Cardiac septum (tissue), 1 donor: ENCODE data around the gene CDK14. TPM values are rescaled to one million over a fixed set of nuclear protein-coding genes. Genes with fewer than 3 reads are reported as not detected.
A peak's percentile ranks its signal among the peaks of the same experiment; 100 is the strongest.
"Not testable (repeated sequence)": the region's sequence is repeated elsewhere in the genome, so short reads cannot be mapped to it uniquely, and the experiment has no call there.

Source experiments
- DNase-seq: peaks from one replicate; pipeline ENCODE4 v3.0.0-alpha.2; 2020; ENCODE audit warnings: low spot score
- intact Hi-C: fragments of 100-400 bp; cut with DNase I; formaldehyde crosslinking; loops from one replicate; pipeline ENCODE4 v1.14.0; 2022
- total RNA-seq: library from RNA; stranded (reverse); fragmentation: NEBNext Ultra II Directional; extraction: Animal tissue kit (Norgen Biotek cat#: 25700); gene quantifications from one replicate; pipeline ENCODE4 v1.2.1, GENCODE V29; 2021
- donor health status: DM: no; HTN: no; CAD: no.

Gene CDK14
- total RNA-seq, 1 donor from 2014 or later, result 25.7 TPM

DNA sequence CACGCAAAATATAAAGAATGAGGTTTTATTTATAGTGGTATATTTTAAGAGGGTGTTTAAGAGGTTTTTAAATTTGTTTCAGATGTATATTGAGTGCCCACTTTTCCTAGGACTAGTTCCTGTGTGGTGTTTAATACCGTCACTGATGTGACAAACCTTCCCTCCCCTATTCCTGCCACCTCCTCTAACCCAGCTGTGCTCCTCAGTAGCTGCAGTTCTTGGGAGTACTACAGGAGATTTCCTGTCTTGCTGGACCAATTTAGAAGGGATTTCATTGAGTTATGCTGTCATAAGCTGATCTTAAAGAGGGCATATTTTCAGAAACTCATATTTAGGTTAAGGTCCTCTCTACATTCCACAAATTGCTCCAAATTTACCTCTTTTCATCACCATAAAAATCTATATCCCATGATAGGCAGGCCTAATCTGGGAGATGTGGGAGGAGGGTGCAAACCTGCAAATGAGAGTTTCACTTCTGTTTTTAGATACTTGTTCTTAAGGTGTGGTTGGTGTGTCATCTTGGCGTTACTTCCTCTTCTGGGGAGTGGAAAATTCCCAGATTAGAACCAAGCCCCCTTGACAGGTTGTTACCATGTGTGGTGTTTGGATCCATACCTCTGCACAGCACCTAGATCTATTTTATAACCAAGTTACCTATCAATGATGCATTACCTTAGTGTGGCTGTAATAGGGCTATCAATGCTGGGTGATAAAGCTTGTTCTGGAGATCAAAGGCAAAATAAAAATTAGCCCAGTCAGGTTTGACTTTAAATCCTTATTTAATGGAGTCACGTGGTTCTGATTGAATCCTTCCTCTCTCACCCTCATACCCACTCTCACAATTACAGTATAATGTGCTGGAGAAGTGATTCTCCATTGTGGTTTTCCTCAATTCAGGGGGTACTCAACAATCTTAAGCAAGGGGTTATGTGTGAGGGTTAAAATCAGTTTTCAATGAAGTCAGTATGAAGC lies 141.1 kb downstream of the CDK14 start:
- intact Hi-C loops, result no loop called here

DNA sequence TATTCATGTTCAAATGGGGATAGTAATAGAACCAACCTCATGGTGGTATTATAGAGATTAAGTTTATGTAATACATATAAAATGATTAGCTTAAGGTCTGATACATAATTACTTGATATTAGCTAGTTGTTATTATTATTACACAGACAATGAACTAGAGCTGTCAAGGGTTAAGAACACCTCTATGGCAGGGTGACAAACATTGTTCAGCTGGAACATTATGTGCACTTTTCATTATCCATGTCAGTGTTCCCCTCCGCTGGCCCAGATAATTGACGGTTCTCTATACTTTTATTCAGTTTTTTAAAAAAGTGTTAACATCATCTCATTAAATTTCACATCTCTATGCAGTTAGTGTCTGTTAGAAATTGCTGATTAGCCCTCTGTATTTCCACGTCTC lies 142.1 kb downstream of the CDK14 start:
- no peak for DNase-seq
- intact Hi-C loops, result no loop called here

More for the DNA sequence above, 141.1 kb downstream of the CDK14 start:
- no peak for DNase-seq

DNA sequence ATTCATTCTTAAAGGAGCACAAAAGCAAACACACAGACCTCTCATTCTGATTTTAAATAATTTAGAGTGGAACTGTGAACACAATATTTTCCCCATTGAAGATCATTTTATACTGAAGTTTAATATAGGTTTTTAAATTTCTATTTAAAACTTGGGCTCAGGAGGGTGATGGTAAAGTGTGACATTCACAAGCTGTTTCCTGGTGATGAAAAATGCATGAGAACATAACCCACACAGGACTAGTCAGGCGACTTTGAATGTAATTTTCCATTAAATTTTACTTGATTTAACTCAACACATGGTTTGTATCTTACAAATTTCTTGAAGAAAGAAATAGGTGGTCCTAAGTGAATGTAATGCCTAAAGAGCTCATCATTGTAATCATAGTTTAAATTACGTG lies 143.6 kb downstream of the CDK14 start:
- DNase-seq, result no peak
- intact Hi-C loops, result no loop called here

DNA sequence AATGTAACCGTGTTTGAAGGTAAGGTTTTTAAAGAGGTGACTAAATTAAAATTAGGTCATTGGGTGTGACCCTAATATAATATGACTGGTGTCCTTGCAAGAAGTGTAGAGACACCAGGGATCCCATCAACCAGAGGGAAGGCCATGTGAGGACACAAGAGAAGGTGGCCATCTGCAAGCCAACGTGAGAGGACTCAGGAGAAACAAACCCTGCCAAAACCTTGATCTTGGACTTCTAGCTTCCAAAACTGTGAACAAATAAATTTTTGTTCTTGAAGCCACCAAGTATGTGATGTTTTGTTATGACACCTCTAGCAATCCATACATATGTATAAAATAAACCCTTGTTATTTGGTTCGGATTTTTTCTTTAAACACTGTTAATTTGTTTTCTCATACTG lies 144.3 kb downstream of the CDK14 start:
- no peak for DNase-seq
- intact Hi-C loops, result no loop called here

DNA sequence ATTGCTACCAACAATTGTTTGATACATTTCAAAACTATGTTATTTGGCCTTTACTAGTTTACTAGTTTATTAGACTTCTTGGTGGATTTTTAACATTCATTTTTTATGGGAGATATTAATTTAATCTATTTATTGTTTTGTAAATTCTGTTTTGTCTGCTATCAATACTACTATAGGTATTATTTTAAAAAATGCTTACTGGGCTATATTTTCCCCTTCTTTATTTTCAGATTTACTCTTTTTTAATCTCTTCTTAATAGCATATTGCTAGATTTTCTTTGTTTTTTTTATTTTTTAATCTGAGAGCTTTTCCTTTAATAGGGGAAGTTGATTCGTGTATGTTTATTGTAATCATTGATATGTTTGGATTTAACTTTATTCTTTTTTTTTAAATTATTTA lies 147.5 kb downstream of the CDK14 start:
- intact Hi-C loops, result no loop called here
- no peak for DNase-seq

DNA sequence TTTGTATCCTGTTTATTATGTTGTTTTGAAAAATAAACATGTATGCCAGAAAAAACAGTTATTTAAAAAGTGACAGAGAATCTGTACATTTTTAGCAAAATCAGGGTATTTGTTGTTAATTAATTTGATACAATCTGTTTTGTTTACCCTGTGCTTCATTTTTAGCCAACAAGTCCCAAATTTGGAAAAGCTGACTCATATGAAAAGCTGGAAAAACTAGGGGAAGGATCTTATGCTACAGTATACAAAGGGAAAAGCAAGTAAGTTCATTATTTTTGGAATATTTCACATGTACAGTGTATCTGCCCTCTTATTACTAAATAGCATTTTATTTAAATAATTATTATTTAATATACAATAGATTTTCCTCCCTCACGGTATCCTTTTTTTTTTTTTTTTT lies 151.4 kb downstream of the CDK14 start:
- DNase-seq, result no peak
- intact Hi-C loops, result no loop called here

DNA sequence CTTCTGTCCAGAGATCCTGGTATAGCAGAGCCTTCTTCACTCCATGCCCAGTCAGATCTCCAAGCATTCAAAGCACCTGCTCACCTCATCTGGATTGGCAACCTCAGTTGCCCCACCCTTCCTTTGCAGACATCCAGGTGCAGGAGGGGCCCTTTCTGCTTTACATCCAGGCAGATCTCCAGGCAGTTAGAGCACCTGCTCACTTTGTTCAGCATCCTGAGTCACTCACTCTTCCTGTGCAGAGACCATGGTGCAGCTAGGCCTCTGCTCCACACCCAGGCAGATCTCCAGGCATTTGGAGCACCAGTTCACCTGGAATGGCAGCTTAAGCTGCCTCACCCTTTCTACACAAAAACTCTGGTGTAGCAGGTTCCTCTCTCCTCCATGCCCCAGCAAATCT lies 153.1 kb downstream of the CDK14 start:
- intact Hi-C loops, result no loop called here

DNA sequence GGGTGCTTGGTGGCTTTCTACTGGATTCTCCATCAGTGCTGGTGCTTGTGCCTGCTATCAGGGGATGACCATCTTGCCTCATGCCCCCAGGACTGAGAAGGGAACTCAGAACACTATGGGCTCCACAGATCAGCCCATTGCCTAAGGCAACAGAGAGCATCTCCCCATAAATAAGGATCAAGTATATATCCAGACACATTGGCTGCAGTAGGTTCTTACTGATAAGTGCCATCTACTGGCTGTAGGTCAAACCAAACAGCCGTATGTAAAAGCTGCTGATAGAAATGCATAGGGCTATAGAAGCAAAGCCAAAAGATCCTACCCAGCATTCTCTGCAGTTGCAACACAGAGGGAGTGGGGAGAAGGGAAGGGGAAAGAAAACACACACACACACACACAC lies 153.7 kb downstream of the CDK14 start:
- intact Hi-C loops, result no loop called here

More for the DNA sequence above, 153.1 kb downstream of the CDK14 start:
- DNase-seq, result no peak

DNA sequence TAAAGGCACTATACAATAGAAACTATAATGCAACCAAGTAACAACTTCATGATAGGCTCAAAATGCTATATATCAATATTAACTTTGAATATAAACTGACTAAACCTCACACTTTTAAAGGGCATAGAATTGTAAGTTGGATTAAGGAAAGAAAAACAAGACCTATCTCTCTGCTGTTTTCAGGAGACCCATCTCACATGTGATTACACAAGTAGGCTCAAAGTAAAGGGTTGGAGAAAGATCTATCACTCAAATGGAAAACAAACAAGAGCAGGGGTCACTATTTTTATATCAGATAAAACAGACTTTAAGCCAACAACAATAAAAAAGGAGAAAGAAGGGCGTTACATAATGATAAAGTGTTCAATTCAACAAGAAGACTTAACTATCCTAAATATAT lies 155.5 kb downstream of the CDK14 start:
- DNase-seq, result no peak
- intact Hi-C loops, result no loop called here

More for the DNA sequence above, 153.7 kb downstream of the CDK14 start:
- DNase-seq, result no peak

DNA sequence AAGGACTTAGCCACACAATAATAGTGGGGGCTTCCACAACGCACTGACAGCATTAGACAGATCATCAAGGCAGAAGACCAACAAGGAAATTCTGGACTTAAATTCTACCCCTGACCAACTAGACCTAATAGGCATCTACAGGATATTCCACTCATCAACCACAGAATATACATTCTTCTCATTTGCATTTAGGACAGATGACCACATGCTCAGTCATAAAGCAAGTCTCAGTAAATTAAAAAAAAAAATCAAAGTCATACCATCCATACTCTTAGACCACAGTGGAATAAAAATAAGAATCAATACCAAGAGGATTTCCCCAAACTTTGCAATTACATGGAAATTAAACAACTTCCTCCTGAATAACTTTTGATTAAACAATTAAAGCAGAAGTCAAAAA lies 155.9 kb downstream of the CDK14 start:
- intact Hi-C loops, result no loop called here
- DNase-seq, result no peak

DNA sequence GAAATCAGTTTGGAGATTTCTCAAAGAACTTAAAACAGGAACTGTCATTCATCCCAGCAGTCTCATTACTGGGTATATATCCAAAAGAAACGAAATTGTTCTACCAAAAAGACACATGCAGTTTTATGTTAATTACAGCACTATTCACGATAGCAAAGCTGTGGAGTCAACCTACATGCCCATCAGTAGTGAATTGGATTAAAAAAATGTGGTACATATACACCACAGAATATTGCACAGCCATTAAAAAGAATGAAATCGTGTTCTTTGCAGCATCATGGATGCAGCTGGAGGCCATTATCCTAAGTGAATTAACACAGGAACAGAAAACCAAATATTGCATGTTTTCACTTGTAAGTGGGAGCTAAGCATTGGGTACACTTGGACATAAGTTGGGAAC lies 158.9 kb downstream of the CDK14 start:
- intact Hi-C loops, result no loop called here

DNA sequence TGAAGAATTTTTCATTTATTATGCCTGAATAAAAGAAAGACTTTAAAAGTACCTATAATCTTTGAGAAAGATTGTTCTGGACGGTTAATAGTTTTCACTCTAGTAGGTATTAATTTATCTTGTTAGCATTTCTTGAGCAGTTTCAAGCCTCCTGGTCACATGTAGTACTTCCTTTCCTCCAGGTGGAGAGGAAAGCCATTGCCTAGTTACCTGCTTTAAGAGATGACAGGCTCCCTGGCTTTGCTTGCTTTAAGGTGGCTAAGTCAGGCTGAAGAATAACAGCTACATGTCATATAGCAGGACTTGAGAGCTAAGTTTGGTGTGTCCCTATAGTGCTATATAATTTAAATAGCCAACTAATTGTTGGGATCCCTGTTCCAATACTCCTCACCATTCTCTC lies 160.2 kb downstream of the CDK14 start:
- DNase-seq, result no peak
- intact Hi-C loops, result no loop called here

More for the DNA sequence above, 158.9 kb downstream of the CDK14 start:
- DNase-seq, result no peak

DNA sequence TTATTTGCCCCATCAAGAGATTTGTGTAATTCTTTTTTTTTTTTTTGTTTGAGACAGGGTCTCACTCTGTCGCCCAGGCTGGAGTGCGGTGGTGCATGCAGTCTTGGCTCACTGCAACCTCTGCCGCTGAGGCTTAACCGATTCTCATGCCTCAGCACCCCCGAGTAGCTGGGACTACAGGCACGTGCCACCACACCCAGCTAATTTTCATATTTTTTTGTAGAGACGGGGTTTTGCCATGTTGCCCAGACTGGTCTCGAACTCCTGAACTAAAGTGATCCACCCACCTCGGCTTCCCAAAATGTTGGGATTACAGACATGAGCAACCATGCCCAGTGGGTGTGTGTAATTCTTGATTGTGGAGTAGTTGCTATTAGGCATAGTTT lies 161.4 kb downstream of the CDK14 start:
- DNase-seq, intact Hi-C loops: not testable (repeated sequence)

DNA sequence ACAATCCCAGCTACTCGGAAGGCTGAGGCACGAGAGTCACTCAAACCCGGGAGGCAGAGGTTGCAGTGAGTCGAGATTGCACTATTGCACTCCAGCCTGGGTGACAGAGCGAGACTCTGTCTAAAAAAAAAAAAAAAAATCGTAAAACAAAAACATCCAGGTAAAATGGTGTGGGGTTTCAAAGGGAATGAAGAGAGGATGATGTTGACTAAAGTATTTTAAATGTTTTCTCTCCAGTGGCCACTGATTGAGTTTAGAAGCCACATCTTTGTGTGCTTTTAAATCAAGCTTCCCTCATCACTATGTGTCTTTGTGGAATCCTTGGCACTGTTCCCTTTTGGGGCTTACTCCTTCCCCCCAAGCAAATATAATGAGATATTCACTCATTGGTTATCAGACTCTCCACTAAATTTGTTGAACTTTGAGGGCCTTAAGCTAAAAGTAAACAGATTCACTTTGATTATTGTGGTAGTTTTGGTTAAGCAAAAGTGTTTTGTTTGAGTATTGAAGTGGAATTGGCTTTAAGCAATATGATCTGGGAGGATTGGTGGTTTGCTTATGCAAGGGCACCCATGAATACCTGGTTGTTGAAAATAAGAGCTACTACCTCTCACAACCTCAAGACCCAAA lies 162.9 kb downstream of the CDK14 start:
- intact Hi-C loops, result no loop called here
- DNase-seq, result no peak

DNA sequence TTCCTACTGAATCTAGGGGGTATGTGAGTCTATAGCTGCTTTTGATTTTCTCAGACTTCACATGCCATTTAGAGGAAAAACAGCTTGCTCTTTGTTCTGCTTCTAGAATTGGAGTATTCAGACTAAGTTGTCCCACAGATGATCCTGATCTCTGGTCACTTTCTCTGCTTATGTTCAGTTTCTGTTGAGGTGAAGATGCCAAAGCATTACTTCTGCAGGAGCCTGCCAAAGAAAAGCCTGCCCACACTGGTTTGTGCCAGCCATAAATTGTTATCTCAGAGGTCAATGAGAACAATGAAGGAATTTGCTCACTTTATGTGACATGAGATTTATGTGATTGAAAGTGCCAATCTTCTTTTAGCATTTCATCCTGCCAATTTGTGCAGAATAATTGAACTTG lies 163.6 kb downstream of the CDK14 start:
- DNase-seq, result no peak
- intact Hi-C loops, result no loop called here

DNA sequence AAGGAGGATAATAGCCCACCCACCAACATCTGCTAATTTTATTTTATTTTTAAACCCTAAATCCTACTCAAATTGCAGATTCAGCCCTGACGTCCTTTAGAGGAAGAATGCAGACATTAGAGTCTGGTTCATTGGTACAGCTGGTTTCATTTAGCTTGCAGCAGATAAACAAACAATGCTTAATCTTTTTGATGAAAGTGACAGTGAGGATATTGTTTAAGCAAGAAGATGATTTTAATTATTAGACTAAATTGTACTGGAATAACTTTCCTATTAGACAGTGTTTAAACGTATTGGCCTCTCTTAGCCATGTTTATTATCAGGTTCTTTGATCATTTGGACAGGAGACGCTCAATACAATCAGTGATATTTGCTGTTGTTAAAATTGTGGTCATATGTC lies 164.8 kb downstream of the CDK14 start:
- intact Hi-C loops, result no loop called here

DNA sequence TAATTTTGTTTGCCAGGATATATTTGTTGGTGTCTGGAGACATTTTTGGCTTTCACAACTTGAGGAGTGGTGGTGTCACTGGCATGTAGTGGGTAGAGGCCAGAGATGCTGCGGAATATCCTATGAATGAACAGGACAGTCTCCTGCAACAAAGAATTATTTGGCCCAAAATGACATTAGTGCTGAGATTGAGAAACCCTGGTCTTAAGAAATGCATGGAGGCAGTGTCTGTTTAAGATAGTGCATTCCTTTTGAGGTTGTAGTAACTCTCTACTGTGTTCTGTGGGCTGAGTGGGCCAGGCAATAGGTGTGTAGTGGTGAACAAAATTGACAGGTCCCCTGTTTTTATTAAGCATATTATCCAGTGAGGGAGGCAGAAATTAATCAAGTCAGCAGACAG lies 165.5 kb downstream of the CDK14 start:
- intact Hi-C loops, result no loop called here

More for the DNA sequence above, 164.8 kb downstream of the CDK14 start:
- no peak for DNase-seq

DNA sequence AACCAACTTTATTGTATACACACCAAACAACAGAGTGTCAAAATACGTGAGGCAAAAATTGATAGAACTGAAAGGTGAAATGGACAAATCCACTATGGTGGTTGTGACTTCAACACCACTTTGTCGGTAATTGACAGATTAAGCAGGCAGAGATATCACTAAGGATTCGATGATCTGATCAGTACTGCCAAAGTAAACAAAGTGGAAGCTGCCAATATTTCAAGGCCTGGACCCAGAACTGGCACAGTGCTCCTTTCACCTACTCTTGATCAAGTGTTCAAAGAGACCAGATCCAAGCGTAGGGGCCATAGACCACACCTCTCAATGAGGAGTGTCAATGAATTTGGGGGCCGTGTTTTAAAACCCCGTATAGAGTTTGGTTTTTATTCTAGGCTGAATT lies 167.0 kb downstream of the CDK14 start:
- intact Hi-C loops, result no loop called here
- DNase-seq, result no peak

More for the DNA sequence above, 165.5 kb downstream of the CDK14 start:
- DNase-seq, result no peak

DNA sequence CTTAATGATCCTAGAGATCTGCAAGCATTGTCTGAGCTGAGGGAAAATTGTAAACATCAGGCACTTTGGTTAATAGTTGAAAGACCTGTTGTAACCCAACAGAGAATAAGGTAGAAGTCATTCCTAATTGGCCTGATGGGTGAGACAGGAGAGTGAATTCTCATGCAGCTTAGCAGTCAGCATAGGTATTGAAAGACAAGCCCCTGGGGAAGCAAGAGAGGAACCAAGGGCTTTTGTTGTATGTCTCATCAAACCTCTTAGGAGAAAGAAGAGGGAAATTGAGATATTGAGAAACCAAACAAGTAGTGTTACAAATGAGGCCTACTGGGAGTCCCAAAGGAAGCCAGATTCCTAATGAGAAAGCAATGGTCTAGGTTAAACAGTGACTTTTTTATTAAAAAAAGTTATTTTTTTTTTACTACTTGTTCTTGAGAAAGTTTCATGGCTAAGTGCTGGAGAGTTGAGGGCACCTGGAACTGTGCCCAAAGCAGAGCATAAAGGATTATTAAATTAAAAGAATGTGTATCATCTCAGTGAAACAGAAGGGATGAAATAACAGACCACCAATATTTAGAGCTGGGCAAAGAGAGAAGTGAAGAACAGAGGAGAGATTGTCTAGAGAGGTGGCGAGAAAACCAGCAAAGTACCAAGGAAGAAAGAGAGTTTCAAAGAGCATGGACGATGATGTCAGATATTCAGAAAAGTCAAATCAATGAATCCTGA lies 168.9 kb downstream of the CDK14 start:
- intact Hi-C loops, result no loop called here

DNA sequence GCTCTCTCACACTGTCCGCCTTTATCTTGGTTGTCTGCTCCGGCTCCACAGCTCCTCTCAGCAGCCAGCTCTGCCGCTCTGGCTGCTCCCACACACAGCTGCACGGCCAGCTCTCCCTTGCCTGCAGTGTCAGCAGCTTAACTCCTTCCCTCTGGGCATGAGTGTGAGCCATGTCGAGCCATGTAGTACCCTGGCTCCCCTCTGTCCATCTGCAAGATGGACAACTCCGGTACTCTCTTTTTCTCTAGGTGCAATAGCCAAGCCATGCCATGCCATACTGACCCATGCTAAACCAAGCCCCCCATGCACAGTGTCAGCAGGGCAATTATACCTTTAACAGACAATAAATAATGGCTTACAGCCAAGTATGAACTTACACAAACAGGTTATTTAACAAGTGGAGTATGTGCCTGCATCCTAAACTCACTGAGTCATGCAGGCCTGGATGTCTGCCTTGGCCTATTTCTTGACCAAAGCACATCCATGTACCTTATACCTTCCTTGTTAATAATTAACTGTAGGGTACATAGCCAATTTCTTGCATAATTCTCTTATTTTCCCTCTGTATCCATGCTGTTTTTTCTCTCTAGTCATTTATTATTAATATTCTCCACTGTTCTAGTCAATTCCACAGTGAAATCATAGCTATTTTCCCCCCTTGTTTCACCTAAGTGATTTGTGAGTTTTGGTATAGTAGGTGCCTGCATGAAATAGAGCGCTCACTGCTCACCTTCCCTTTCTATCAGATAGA lies 170.9 kb downstream of the CDK14 start:
- DNase-seq, result peak; percentile 78
- intact Hi-C loops, result no loop called here

More for the DNA sequence above, 168.9 kb downstream of the CDK14 start:
- no peak for DNase-seq
